WTC11 (cell line): ENCODE data around the gene SPECC1L. TPM values are rescaled to one million over a fixed set of nuclear protein-coding genes. Genes with fewer than 3 reads are reported as not detected.

ENCODE experiments used
- ATAC-seq: fragments of 200-7000 bp; cut with Tn5 transposase; 2 replicates; pipeline ENCODE4 v1.10.0; 2021; ENCODE audit warnings: mild to moderate bottlenecking, moderate library complexity
- CTCF ChIA-PET: fragments of 300-600 bp; sonication (Branson Sonifier 250); formaldehyde crosslinking; loops from one replicate; lab custom pipeline; 2021; ENCODE audit warnings: antibody characterized with exemption; lab: Charles Lee
- POLR2A ChIA-PET: fragments of 350-600 bp; sonication (Branson Sonifier 250); formaldehyde crosslinking; loops from one replicate; lab custom pipeline; 2021; ENCODE audit warnings: antibody characterized with exemption; lab: Charles Lee
- DNase-seq: peaks from one replicate; pipeline ENCODE4 v3.0.0; 2021; ENCODE audit warnings: low spot score
- H3K27ac Mint-ChIP-seq: 2 replicates; pipeline ENCODE4 v1.8.0; 2021; ENCODE audit warnings: mixed read lengths
- H3K27me3 Mint-ChIP-seq: 2 replicates; pipeline ENCODE4 v1.8.0; 2021; ENCODE audit warnings: low read depth, mild to moderate bottlenecking, moderate library complexity, mixed read lengths
- H3K36me3 Mint-ChIP-seq: 2 replicates; pipeline ENCODE4 v1.8.0; 2021; ENCODE audit warnings: mixed read lengths
- H3K4me1 Mint-ChIP-seq: 2 replicates; pipeline ENCODE4 v1.8.0; 2022; ENCODE audit warnings: mixed read lengths
- H3K4me3 Mint-ChIP-seq: 2 replicates; pipeline ENCODE4 v1.8.0; 2021; ENCODE audit warnings: mild to moderate bottlenecking, moderate library complexity, mixed read lengths
- H3K9me3 Mint-ChIP-seq: 2 replicates; pipeline ENCODE4 v1.8.0; 2021; ENCODE audit warnings: mixed read lengths
- AR ChIP-seq: fragments of 250-450 bp; sonication (Bioruptor Pico); IDR thresholded peaks from 2 replicates; pipeline ENCODE4 v1.9.0; 2021; ENCODE audit warnings: mild to moderate bottlenecking
- E2F4 ChIP-seq: sonication (generic); formaldehyde crosslinking; IDR thresholded peaks from 2 replicates; pipeline ENCODE4 v1.8.1; 2022; ENCODE audit warnings: low read depth, mild to moderate bottlenecking, moderate library complexity, missing genetic modification reagents, borderline replicate concordance
- FOXJ3 ChIP-seq: sonication (generic); formaldehyde crosslinking; IDR thresholded peaks from 2 replicates; pipeline ENCODE4 v1.9.0; 2021; ENCODE audit warnings: missing genetic modification reagents, mild to moderate bottlenecking, borderline replicate concordance
- JAZF1 ChIP-seq: fragments of 250-450 bp; sonication (Bioruptor Pico); IDR thresholded peaks from 2 replicates; pipeline ENCODE4 v1.9.0; 2021; ENCODE audit warnings: moderate library complexity, mild to moderate bottlenecking, inconsistent platforms
- KAT7 ChIP-seq: sonication (generic); formaldehyde crosslinking; IDR thresholded peaks from 2 replicates; pipeline ENCODE4 v1.8.1; 2023; ENCODE audit warnings: missing genetic modification reagents, mild to moderate bottlenecking, borderline replicate concordance
- MYBL2 ChIP-seq: sonication (generic); formaldehyde crosslinking; IDR thresholded peaks from 2 replicates; pipeline ENCODE4 v1.8.1; 2023; ENCODE audit warnings: mild to moderate bottlenecking, moderate library complexity, missing genetic modification reagents
- NFATC4 ChIP-seq: fragments of 250-450 bp; sonication (Bioruptor Pico); IDR thresholded peaks from 2 replicates; pipeline ENCODE4 v1.9.0; 2021; ENCODE audit warnings: mild to moderate bottlenecking
- NFE2L1 ChIP-seq: sonication (generic); formaldehyde crosslinking; IDR thresholded peaks from 2 replicates; pipeline ENCODE4 v1.8.1; 2023; ENCODE audit warnings: missing genetic modification reagents
- NR3C1 ChIP-seq: sonication (generic); formaldehyde crosslinking; conservative IDR thresholded peaks from 2 replicates; pipeline ENCODE4 v1.8.1; 2023; ENCODE audit warnings: low read depth, mild to moderate bottlenecking, missing genetic modification reagents
- PREB ChIP-seq: sonication (generic); formaldehyde crosslinking; IDR thresholded peaks from 2 replicates; pipeline ENCODE4 v1.8.1; 2022; ENCODE audit warnings: mild to moderate bottlenecking, missing genetic modification reagents, moderate library complexity, borderline replicate concordance
- SOX15 ChIP-seq: fragments of 250-450 bp; sonication (Bioruptor Pico); IDR thresholded peaks from 2 replicates; pipeline ENCODE4 v1.9.0; 2021; ENCODE audit warnings: mild to moderate bottlenecking
- ZNF121 ChIP-seq: sonication (generic); formaldehyde crosslinking; IDR thresholded peaks from 2 replicates; pipeline ENCODE4 v1.8.0; 2023; ENCODE audit warnings: missing genetic modification reagents
- ZNF138 ChIP-seq: sonication (generic); formaldehyde crosslinking; conservative IDR thresholded peaks from 2 replicates; pipeline ENCODE4 v1.8.1; 2022; ENCODE audit warnings: mild to moderate bottlenecking, moderate library complexity, missing genetic modification reagents
- ZNF219 ChIP-seq: sonication (generic); formaldehyde crosslinking; IDR thresholded peaks from 2 replicates; pipeline ENCODE4 v1.8.0; 2023; ENCODE audit warnings: missing genetic modification reagents, mild to moderate bottlenecking, borderline replicate concordance
- ZNF416 ChIP-seq: fragments of 250-450 bp; sonication (Bioruptor Pico); IDR thresholded peaks from 2 replicates; pipeline ENCODE4 v1.9.0; 2021; ENCODE audit warnings: mild to moderate bottlenecking, inconsistent platforms
- total RNA-seq: library from RNA; stranded (reverse); gene quantifications from 3 replicates; pipeline ENCODE4 v1.2.3, GENCODE V29; 2021
- TF ChIP-seq, protein P1 (sequence below): sonication (generic); formaldehyde crosslinking; IDR thresholded peaks from 2 replicates; pipeline ENCODE4 v1.8.1; 2023; ENCODE audit warnings: mild to moderate bottlenecking, missing genetic modification reagents
- TF ChIP-seq, protein P2 (sequence below): fragments of 200-600 bp; IDR thresholded peaks from 2 replicates; pipeline ENCODE4 v1.8.0; 2022; ENCODE audit warnings: antibody characterized with exemption
- TF ChIP-seq, protein P3 (sequence below): sonication (generic); formaldehyde crosslinking; IDR thresholded peaks from 2 replicates; pipeline ENCODE4 v1.8.0; 2023; ENCODE audit warnings: missing genetic modification reagents
- TF ChIP-seq, protein P4 (sequence below): sonication (generic); formaldehyde crosslinking; IDR thresholded peaks from 2 replicates; pipeline ENCODE4 v1.8.1; 2023; ENCODE audit warnings: mild to moderate bottlenecking, moderate library complexity, missing genetic modification reagents
- TF ChIP-seq, protein P5 (sequence below): fragments of 250-450 bp; sonication (Bioruptor Pico); IDR thresholded peaks from 2 replicates; pipeline ENCODE4 v1.9.0; 2021; ENCODE audit warnings: moderate library complexity, mild to moderate bottlenecking, inconsistent platforms, borderline replicate concordance

Gene SPECC1L
- total RNA-seq, 1 experiment from 2014 or later: 44.6 TPM

GRCh38 chr22:24441406-24442351 lies 171.0 kb downstream of the SPECC1L start (continued):
- TF ChIP-seq AR (no peak), SOX15 (CRISPR knock-in tag) (no peak), E2F4 (CRISPR knock-in tag) (no peak), NR3C1 (CRISPR knock-in tag) (no peak), KAT7 (CRISPR knock-in tag) (no peak), FOXJ3 (CRISPR knock-in tag) (no peak), ZNF219 (CRISPR knock-in tag) (no peak)
- TF ChIP-seq, protein P1, sequence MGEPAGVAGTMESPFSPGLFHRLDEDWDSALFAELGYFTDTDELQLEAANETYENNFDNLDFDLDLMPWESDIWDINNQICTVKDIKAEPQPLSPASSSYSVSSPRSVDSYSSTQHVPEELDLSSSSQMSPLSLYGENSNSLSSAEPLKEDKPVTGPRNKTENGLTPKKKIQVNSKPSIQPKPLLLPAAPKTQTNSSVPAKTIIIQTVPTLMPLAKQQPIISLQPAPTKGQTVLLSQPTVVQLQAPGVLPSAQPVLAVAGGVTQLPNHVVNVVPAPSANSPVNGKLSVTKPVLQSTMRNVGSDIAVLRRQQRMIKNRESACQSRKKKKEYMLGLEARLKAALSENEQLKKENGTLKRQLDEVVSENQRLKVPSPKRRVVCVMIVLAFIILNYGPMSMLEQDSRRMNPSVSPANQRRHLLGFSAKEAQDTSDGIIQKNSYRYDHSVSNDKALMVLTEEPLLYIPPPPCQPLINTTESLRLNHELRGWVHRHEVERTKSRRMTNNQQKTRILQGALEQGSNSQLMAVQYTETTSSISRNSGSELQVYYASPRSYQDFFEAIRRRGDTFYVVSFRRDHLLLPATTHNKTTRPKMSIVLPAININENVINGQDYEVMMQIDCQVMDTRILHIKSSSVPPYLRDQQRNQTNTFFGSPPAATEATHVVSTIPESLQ (CRISPR knock-in tag): no peak
- TF ChIP-seq, all 79 proteins: peak for 0

GRCh38 chr22:24442352-24442744 lies 171.7 kb downstream of the SPECC1L start:
- DNase-seq (no peak), ATAC-seq (no peak)
- Mint-ChIP-seq H3K4me3 (no peak overlapping the region), H3K4me1 (peaks cover 7% of the 10 kb centered on the region), H3K36me3 (no peaks in the 10 kb centered on the region; the same call in 1 of the 2 replicates), H3K27ac (no peak overlapping the region), H3K9me3 (no peaks in the 10 kb centered on the region), H3K27me3 (no peaks in the 10 kb centered on the region)
- ChIA-PET CTCF (interaction anchor here (0.5 to 1.1 kb wide), 2 partner anchors 8 to 14 kb away, joined by 3 to 5 read pairs; no protein-coding TSS in a partner anchor), POLR2A (no interaction called here)
- no peak for TF ChIP-seq NFATC4
- TF ChIP-seq MYBL2: no peak
- TF ChIP-seq ZNF138 (CRISPR knock-in tag): no peak
- TF ChIP-seq PREB (CRISPR knock-in tag): no peak
- TF ChIP-seq, protein P2, sequence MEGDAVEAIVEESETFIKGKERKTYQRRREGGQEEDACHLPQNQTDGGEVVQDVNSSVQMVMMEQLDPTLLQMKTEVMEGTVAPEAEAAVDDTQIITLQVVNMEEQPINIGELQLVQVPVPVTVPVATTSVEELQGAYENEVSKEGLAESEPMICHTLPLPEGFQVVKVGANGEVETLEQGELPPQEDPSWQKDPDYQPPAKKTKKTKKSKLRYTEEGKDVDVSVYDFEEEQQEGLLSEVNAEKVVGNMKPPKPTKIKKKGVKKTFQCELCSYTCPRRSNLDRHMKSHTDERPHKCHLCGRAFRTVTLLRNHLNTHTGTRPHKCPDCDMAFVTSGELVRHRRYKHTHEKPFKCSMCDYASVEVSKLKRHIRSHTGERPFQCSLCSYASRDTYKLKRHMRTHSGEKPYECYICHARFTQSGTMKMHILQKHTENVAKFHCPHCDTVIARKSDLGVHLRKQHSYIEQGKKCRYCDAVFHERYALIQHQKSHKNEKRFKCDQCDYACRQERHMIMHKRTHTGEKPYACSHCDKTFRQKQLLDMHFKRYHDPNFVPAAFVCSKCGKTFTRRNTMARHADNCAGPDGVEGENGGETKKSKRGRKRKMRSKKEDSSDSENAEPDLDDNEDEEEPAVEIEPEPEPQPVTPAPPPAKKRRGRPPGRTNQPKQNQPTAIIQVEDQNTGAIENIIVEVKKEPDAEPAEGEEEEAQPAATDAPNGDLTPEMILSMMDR: no peak
- no peak for TF ChIP-seq ZNF121 (CRISPR knock-in tag)
- TF ChIP-seq, protein P3, sequence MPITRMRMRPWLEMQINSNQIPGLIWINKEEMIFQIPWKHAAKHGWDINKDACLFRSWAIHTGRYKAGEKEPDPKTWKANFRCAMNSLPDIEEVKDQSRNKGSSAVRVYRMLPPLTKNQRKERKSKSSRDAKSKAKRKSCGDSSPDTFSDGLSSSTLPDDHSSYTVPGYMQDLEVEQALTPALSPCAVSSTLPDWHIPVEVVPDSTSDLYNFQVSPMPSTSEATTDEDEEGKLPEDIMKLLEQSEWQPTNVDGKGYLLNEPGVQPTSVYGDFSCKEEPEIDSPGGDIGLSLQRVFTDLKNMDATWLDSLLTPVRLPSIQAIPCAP: no peak
- no peak for TF ChIP-seq JAZF1 (CRISPR knock-in tag)
- TF ChIP-seq, protein P4, sequence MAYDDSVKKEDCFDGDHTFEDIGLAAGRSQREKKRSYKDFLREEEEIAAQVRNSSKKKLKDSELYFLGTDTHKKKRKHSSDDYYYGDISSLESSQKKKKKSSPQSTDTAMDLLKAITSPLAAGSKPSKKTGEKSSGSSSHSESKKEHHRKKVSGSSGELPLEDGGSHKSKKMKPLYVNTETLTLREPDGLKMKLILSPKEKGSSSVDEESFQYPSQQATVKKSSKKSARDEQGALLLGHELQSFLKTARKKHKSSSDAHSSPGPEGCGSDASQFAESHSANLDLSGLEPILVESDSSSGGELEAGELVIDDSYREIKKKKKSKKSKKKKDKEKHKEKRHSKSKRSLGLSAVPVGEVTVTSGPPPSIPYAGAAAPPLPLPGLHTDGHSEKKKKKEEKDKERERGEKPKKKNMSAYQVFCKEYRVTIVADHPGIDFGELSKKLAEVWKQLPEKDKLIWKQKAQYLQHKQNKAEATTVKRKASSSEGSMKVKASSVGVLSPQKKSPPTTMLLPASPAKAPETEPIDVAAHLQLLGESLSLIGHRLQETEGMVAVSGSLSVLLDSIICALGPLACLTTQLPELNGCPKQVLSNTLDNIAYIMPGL: no peak
- no peak for TF ChIP-seq NFE2L1 (CRISPR knock-in tag)
- TF ChIP-seq ZNF416 (CRISPR knock-in tag): no peak
- TF ChIP-seq, protein P5, sequence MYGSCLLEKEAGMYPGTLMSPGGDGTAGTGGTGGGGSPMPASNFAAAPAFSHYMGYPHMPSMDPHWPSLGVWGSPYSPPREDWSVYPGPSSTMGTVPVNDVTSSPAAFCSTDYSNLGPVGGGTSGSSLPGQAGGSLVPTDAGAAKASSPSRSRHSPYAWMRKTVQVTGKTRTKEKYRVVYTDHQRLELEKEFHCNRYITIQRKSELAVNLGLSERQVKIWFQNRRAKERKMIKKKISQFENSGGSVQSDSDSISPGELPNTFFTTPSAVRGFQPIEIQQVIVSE (CRISPR knock-in tag): no peak
